Pancreas (tissue), 10 donors: ENCODE data around the gene EPHA10. TPM values are rescaled to one million over a fixed set of nuclear protein-coding genes. Genes with fewer than 3 reads are reported as not detected.

Experiments used
- ATAC-seq, 4 donors: fragments of 200-7000 bp; cut with Tn5 transposase; one replicate each; pipeline versions ENCODE4 v1.8.0 to v1.9.1; 2020; ENCODE audit warnings: mild to moderate bottlenecking in 4 of 4, moderate library complexity in 4 of 4
- DNase-seq, 6 donors: peaks; one replicate each; pipeline ENCODE4 v3.0.0-alpha.2; 2020
- FAIRE-seq: peaks from 2 replicates; lab custom pipeline; 2012; peaks lifted over from hg19 to GRCh38; lab: Jason Lieb, UNC
- H3K27ac ChIP-seq, 4 donors: fragments of 200-600 bp; sonication (generic); 1 replicate in 3 of 4; 2 replicates in 1 of 4; pipeline versions ENCODE4 v1.5.0 to v1.8.0; 2020
- H3K27me3 ChIP-seq, 4 donors: fragments of 200-600 bp; one replicate each; pipeline ENCODE4 v1.8.0; 2021
- H3K36me3 ChIP-seq, 3 donors: fragments of 200-600 bp; sonication (generic) in 1 of 3; one replicate each; pipeline versions ENCODE4 v1.5.0 to v1.8.0; 2020 to 2021
- H3K4me1 ChIP-seq, 3 donors: fragments of 200-600 bp; one replicate each; pipeline ENCODE4 v1.8.0; 2021
- H3K4me3 ChIP-seq, 4 donors: fragments of 200-600 bp; sonication (generic) in 2 of 4; one replicate each; pipeline versions ENCODE4 v1.5.0 to v1.8.0; 2020 to 2021
- H3K9me3 ChIP-seq, 4 donors: fragments of 200-600 bp; one replicate each; pipeline ENCODE4 v1.8.0; 2021
- WGBS, 2 donors: extraction: QIAGEN DNeasy Blood & Tissue Kit; methylation state at CpG; one replicate each; pipeline ENCODE4 v1.1.7; 2013; 5-methylcytosine and 5-hydroxymethylcytosine counted together
- intact Hi-C, 3 donors: fragments of 100-400 bp; cut with DNase I; formaldehyde crosslinking; loops; one replicate each; pipeline versions ENCODE4 v1.11.1 to v1.14.2; 2022
- polyA plus RNA-seq, 2 donors: library from polyadenylated mRNA; stranded (reverse); fragments of 200-250 nt; gene quantifications; one replicate each; pipeline ENCODE4 v1.2.3, GENCODE V29; 2013
- total RNA-seq, 6 donors: library from RNA; stranded (reverse); fragmentation: NEBNext Ultra II Directional in 4 of 6; extraction: Animal tissue kit (Norgen Biotek cat#: 25700) in 4 of 6; gene quantifications; one replicate each; pipeline versions ENCODE4 v1.2.1 to v1.2.4, GENCODE V29; 2021 to 2023
- TF ChIP-seq, protein P1 (sequence below), 4 donors: fragments of 200-600 bp; sonication (generic) in 3 of 4; IDR thresholded peaks; one replicate each; pipeline versions ENCODE4 v1.5.0 to v1.8.0; 2021; ENCODE audit warnings: antibody characterized with exemption in 4 of 4
- donor health status: healthy with polysubstance abuse.
- donor health status: DM: no; HTN: no; CAD: no; lungs with moderate emphysema.
- donor health status: DM: no; HTN: no; CAD: no.
- donor health status: control.
- donor health status: control.
- donor health status: Bipolar disorder and iron deficiency.
- donor health status: DM: yes; HTN: yes; CAD: no.
- donor health status: DM: no; HTN: no; CAD: no.
- donor health status: DM: no; HTN: no; CAD: no.
- donor health status: DM: yes; HTN: yes; CAD: no.

EPHA10 gene
- total and polyA plus RNA-seq, 8 donors: 1.7 to 3.8 (median 2.2) TPM

DNA sequence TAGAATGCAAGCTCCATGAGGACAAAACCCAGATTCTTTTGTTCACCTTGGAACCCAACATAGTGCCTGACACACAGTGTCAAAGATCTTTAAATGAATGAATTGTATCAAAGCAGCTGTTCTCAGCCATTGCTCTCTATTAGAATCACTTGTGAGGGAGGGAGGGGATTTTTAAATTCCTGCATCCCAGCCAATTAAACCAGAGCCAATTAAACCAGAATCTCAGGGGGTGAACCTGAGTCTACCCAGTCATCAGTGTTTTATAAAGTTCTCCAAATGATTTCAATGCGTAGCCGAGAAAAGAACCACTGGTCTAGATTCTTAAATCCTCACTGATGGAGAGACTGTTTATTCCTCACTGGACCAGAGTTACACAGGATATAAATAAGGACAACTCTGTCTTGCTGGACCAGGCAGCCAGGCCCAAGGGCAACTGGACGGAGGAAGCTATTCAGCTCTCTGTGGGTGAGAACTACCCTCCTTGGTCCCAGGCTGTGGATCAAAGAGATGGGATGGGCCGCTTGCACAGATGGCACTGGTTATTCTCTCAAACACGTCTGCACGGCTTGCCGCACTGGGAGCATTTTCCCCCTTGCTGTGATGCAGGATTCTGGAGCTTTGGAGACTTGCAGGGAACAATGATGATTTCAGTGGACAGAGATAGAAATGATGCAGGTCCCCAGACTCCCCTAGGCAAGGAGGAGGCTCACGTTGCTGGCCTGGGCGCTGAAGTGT lies 92.6 kb downstream of the EPHA10 start:
- H3K4me3 ChIP-seq: no peak overlapping the region
- no peak overlapping the region for H3K27ac ChIP-seq
- ATAC-seq: no peak
- WGBS, 2 donors: 45 to 55% methylated on average over 9 of the region's 9 CpGs
- TF ChIP-seq, protein P1, sequence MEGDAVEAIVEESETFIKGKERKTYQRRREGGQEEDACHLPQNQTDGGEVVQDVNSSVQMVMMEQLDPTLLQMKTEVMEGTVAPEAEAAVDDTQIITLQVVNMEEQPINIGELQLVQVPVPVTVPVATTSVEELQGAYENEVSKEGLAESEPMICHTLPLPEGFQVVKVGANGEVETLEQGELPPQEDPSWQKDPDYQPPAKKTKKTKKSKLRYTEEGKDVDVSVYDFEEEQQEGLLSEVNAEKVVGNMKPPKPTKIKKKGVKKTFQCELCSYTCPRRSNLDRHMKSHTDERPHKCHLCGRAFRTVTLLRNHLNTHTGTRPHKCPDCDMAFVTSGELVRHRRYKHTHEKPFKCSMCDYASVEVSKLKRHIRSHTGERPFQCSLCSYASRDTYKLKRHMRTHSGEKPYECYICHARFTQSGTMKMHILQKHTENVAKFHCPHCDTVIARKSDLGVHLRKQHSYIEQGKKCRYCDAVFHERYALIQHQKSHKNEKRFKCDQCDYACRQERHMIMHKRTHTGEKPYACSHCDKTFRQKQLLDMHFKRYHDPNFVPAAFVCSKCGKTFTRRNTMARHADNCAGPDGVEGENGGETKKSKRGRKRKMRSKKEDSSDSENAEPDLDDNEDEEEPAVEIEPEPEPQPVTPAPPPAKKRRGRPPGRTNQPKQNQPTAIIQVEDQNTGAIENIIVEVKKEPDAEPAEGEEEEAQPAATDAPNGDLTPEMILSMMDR (IDR thresholded peaks at IDR 0.05): no peak
- intact Hi-C loops: no loop called here
- DNase-seq: no peak
- no peaks in the 10 kb centered on the region for H3K27me3 ChIP-seq
- no peaks in the 10 kb centered on the region for H3K36me3 ChIP-seq
- H3K9me3 ChIP-seq: no peaks in the 10 kb centered on the region
- FAIRE-seq: no peak
- no peaks in the 10 kb centered on the region for H3K4me1 ChIP-seq

DNA sequence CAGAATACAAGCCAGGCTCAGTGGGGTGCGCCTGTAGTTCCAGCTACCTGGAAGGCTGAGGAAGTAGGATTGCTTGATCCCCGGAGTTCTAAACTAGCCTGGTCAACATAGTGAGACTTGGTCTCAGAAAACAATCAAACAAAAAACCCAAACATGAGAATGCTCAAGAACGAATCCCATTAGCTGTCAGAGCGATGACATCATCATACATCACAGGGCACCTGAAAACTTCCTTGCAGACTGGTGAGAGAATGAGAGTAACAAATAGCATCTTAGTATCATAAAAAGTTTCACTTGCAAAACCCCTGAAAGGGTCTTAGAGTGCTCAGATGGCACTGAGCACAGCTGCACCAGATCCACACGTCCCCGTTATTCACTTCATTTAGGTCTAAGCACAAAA lies 93.7 kb downstream of the EPHA10 start:
- no peak overlapping the region for H3K4me3 ChIP-seq
- FAIRE-seq (no peak), DNase-seq (no peak), ATAC-seq (no peak)
- TF ChIP-seq, protein P1 (IDR thresholded peaks at IDR 0.05): no peak
- H3K9me3 ChIP-seq: no peaks in the 10 kb centered on the region
- no peaks in the 10 kb centered on the region for H3K27me3 ChIP-seq
- 44 to 56% methylated on average over 6 of the region's 6 CpGs for WGBS, 2 donors
- no peak overlapping the region for H3K27ac ChIP-seq
- no peaks in the 10 kb centered on the region for H3K36me3 ChIP-seq
- intact Hi-C loops: no loop called here
- no peaks in the 10 kb centered on the region for H3K4me1 ChIP-seq

GRCh38 chr1:37670133-37670532 lies 94.8 kb downstream of the EPHA10 start:
- DNase-seq (no peak), FAIRE-seq (no peak), ATAC-seq (no peak)
- intact Hi-C loops: no loop called here
- TF ChIP-seq, protein P1 (IDR thresholded peaks at IDR 0.05): no peak
- no peaks in the 10 kb centered on the region for H3K27me3 ChIP-seq
- no peaks in the 10 kb centered on the region for H3K36me3 ChIP-seq
- H3K4me1 ChIP-seq: no peaks in the 10 kb centered on the region
- 38 to 50% methylated on average over 2 of the region's 2 CpGs for WGBS, 2 donors
- no peak overlapping the region for H3K4me3 ChIP-seq
- H3K9me3 ChIP-seq: no peaks in the 10 kb centered on the region
- H3K27ac ChIP-seq: no peak overlapping the region

- no peak for DNase-seq
These were observed 97.8 kb downstream of the EPHA10 start for GRCh38 chr1:37667023-37667671.

More at GRCh38 chr1:37667023-37667671, 97.8 kb downstream of the EPHA10 start:
- intact Hi-C loops: no loop called here
- ATAC-seq (no peak), FAIRE-seq (no peak)
- no peaks in the 10 kb centered on the region for H3K27me3 ChIP-seq
- no peak overlapping the region for H3K4me3 ChIP-seq
- no peak overlapping the region for H3K27ac ChIP-seq
- WGBS, 2 donors: 53 to 56% methylated on average over 17 of the region's 17 CpGs
- TF ChIP-seq, protein P1 (IDR thresholded peaks at IDR 0.05): no peak
- H3K36me3 ChIP-seq: no peaks in the 10 kb centered on the region
- H3K9me3 ChIP-seq: no peaks in the 10 kb centered on the region
- no peaks in the 10 kb centered on the region for H3K4me1 ChIP-seq
